DND-41 (cell line): ENCODE results near the gene UNC119B.
A peak's percentile ranks its signal among the peaks of the same experiment; 100 is the strongest.

ENCODE experiments used
- ATAC-seq: fragments of 200-7000 bp; cut with Tn5 transposase; 3 replicates; pipeline ENCODE4 v1.9.1; 2021; ENCODE audit warnings: low read depth; ENCODE audit not compliant: insufficient read depth
- DNase-seq: peaks from one replicate; pipeline ENCODE4 v3.0.0-alpha.2; 2020
- H2AFZ ChIP-seq: 2 replicates; pipeline ENCODE4 v1.6.0; 2012; ENCODE audit warnings: low read depth, low read length
- H3K27ac ChIP-seq: 2 replicates; pipeline ENCODE4 v1.5.1; 2012; ENCODE audit warnings: low read length, inconsistent platforms
- H3K27me3 ChIP-seq: fragments of 200-600 bp; sonication (generic); 2 replicates; pipeline ENCODE4 v1.6.0; 2012; ENCODE audit warnings: low read length, mild to moderate bottlenecking, inconsistent platforms; ENCODE audit not compliant: insufficient read depth, poor library complexity
- H3K36me3 ChIP-seq: 2 replicates; pipeline ENCODE4 v1.5.1; 2012; ENCODE audit warnings: low read length, inconsistent platforms; ENCODE audit not compliant: insufficient read depth
- H3K4me1 ChIP-seq: 2 replicates; pipeline ENCODE4 v1.5.1; 2012; ENCODE audit warnings: mild to moderate bottlenecking, low read length; ENCODE audit not compliant: insufficient read depth
- H3K4me2 ChIP-seq: 2 replicates; pipeline ENCODE4 v1.6.0; 2012; ENCODE audit warnings: mild to moderate bottlenecking, moderate library complexity, low read length, inconsistent platforms; ENCODE audit not compliant: insufficient read depth
- H3K4me3 ChIP-seq, 2 experiments: fragments of 200-600 bp in 1 of 2; shearing (Covaris generic) in 1 of 2; 2 replicates each; pipeline ENCODE4 v1.5.1; 2012 to 2016; ENCODE audit warnings: inconsistent platforms in 2 of 2, low read length in 2 of 2, mild to moderate bottlenecking in 2 of 2, low read depth in 1 of 2, moderate library complexity in 1 of 2
- H3K79me2 ChIP-seq: 2 replicates; pipeline ENCODE4 v1.6.0; 2012; ENCODE audit warnings: low read length, inconsistent platforms; ENCODE audit not compliant: insufficient read depth
- H3K9ac ChIP-seq: 2 replicates; pipeline ENCODE4 v1.6.0; 2012; ENCODE audit warnings: low read depth, mild to moderate bottlenecking, inconsistent platforms, low read length, moderate library complexity
- H3K9me3 ChIP-seq: 2 replicates; pipeline ENCODE4 v1.5.1; 2012; ENCODE audit warnings: low read length, moderate library complexity, mild to moderate bottlenecking, inconsistent platforms; ENCODE audit not compliant: insufficient read depth, severe bottlenecking
- H4K20me1 ChIP-seq: 2 replicates; pipeline ENCODE4 v1.6.0; 2012; ENCODE audit warnings: low read length; ENCODE audit not compliant: insufficient read depth
- CTCF ChIP-seq: IDR thresholded peaks from 2 replicates; pipeline ENCODE4 v1.5.1; 2012; ENCODE audit warnings: borderline replicate concordance, low read length, moderate library complexity, mild to moderate bottlenecking; ENCODE audit not compliant: poor library complexity, severe bottlenecking; ENCODE audit errors: extremely low read depth
- EZH2 ChIP-seq: IDR thresholded peaks from 3 replicates; pipeline ENCODE4 v1.6.1; 2012; ENCODE audit warnings: borderline replicate concordance, low read depth, mild to moderate bottlenecking, moderate library complexity, low read length, inconsistent platforms; ENCODE audit not compliant: severe bottlenecking

UNC119B gene

GRCh38 chr12:120739031-120739762 is 28.9 kb downstream of the UNC119B start:
- no peaks in the 10 kb centered on the region for H3K27me3 ChIP-seq
- H2AFZ ChIP-seq: no peak overlapping the region
- peaks cover 15% of the 10 kb centered on the region; the same call in 1 of the 2 replicates for H3K36me3 ChIP-seq
- no peak for DNase-seq
- ATAC-seq: no peak
- no peak overlapping the region for H3K4me2 ChIP-seq
- no peak overlapping the region for H3K4me3 ChIP-seq
- no peak for TF ChIP-seq EZH2
- no peak for TF ChIP-seq CTCF
- H3K27ac ChIP-seq: no peak overlapping the region
- no peaks in the 10 kb centered on the region for H3K9me3 ChIP-seq
- no peaks in the 10 kb centered on the region for H4K20me1 ChIP-seq
- no peak overlapping the region for H3K9ac ChIP-seq
- no peaks in the 10 kb centered on the region for H3K4me1 ChIP-seq
- H3K79me2 ChIP-seq: no peaks in the 10 kb centered on the region

- no peaks in the 10 kb centered on the region for H3K27me3 ChIP-seq
- no peaks in the 10 kb centered on the region for H3K4me1 ChIP-seq
- no peaks in the 10 kb centered on the region for H4K20me1 ChIP-seq
- no peak for TF ChIP-seq CTCF
- no peak for TF ChIP-seq EZH2
- H3K36me3 ChIP-seq: 0 out of 2 replicates have a peak, but pooled peaks cover 15% of the 10 kb centered on the region
- H3K79me2 ChIP-seq: no peaks in the 10 kb centered on the region
- no peak overlapping the region for H3K27ac ChIP-seq
- H2AFZ ChIP-seq: no peak overlapping the region
- DNase-seq (no peak), ATAC-seq (0 out of 3 replicates have a peak, but pooled peaks have one; percentile 30)
- H3K9ac ChIP-seq: no peak overlapping the region
- H3K4me2 ChIP-seq: no peak overlapping the region
- H3K4me3 ChIP-seq: no peak overlapping the region
- H3K9me3 ChIP-seq: no peaks in the 10 kb centered on the region
Observed at GRCh38 chr12:120739821-120740613, 29.8 kb downstream of the UNC119B start.

GRCh38 chr12:120740871-120741270 is 30.6 kb downstream of the UNC119B start:
- H4K20me1 ChIP-seq: no peaks in the 10 kb centered on the region
- TF ChIP-seq EZH2 (no peak), CTCF (no peak)
- H3K9me3 ChIP-seq: no peaks in the 10 kb centered on the region
- H3K4me2 ChIP-seq: no peak overlapping the region
- H3K4me1 ChIP-seq: no peaks in the 10 kb centered on the region
- no peaks in the 10 kb centered on the region for H3K27me3 ChIP-seq
- H3K36me3 ChIP-seq: 0 out of 2 replicates have a peak, but pooled peaks cover 15% of the 10 kb centered on the region
- no peak overlapping the region for H3K9ac ChIP-seq
- DNase-seq (no peak), ATAC-seq (no peak)
- H3K79me2 ChIP-seq: no peaks in the 10 kb centered on the region
- no peak overlapping the region for H3K27ac ChIP-seq
- H2AFZ ChIP-seq: no peak overlapping the region
- H3K4me3 ChIP-seq: no peak overlapping the region
